NCI-H2196 treated with DMSO at 0.1 percent for 48 hours (cell line): Measurements from ENCODE around the gene NCAPD2.
"Not testable (repeated sequence)": the region's sequence is repeated elsewhere in the genome, so short reads cannot be mapped to it uniquely, and the experiment has no call there.

Experiments
- DNase-seq: peaks from one replicate; lab custom pipeline; 2025; ENCODE audit not compliant: unreplicated experiment; lab: John Stamatoyannopoulos, UW

Gene NCAPD2

GRCh38 chr12:6494258-6494743 is 399 bp downstream of the NCAPD2 start:
- DNase-seq, result no peak

GRCh38 chr12:6494968-6495367 is 1.1 kb downstream of the NCAPD2 start:
- DNase-seq, result no peak

- DNase-seq, result not testable (repeated sequence)
Observed at GRCh38 chr12:6497291-6497690, 3.4 kb downstream of the NCAPD2 start.

- DNase-seq, result no peak
Observed at GRCh38 chr12:6500466-6500865, 6.6 kb downstream of the NCAPD2 start.

- no peak for DNase-seq
Observed at GRCh38 chr12:6507102-6507998, 13.4 kb downstream of the NCAPD2 start.

- DNase-seq, result no peak
Observed at GRCh38 chr12:6508087-6508486, 14.2 kb downstream of the NCAPD2 start.

GRCh38 chr12:6520186-6520585 is 26.3 kb downstream of the NCAPD2 start:
- DNase-seq, result no peak

GRCh38 chr12:6522193-6522592 is 28.3 kb downstream of the NCAPD2 start:
- DNase-seq, result no peak

- no peak for DNase-seq
Observed at GRCh38 chr12:6523708-6524107, 29.8 kb downstream of the NCAPD2 start.

GRCh38 chr12:6524648-6525047 is 30.7 kb downstream of the NCAPD2 start:
- no peak for DNase-seq

GRCh38 chr12:6526201-6526600 is 32.3 kb downstream of the NCAPD2 start:
- DNase-seq, result no peak

GRCh38 chr12:6526766-6527525 is 33.0 kb downstream of the NCAPD2 start:
- DNase-seq, result no peak

- DNase-seq, result no peak
Observed at GRCh38 chr12:6527711-6528110, 33.8 kb downstream of the NCAPD2 start.

- DNase-seq, result no peak
Observed at GRCh38 chr12:6528539-6529235, 34.8 kb downstream of the NCAPD2 start.

- no peak for DNase-seq
Observed at GRCh38 chr12:6529291-6529737, 35.4 kb downstream of the NCAPD2 start.

- DNase-seq, result no peak
Observed at GRCh38 chr12:6530576-6531260, 36.8 kb downstream of the NCAPD2 start.

- DNase-seq, result no peak
Observed at GRCh38 chr12:6532051-6532926, 38.4 kb downstream of the NCAPD2 start.

- DNase-seq, result no peak
Observed at GRCh38 chr12:6532927-6533652, 39.2 kb downstream of the NCAPD2 start.

GRCh38 chr12:6533653-6533922 is 39.7 kb downstream of the NCAPD2 start:
- no peak for DNase-seq
